Erythroblast (primary cell): ENCODE data around the gene DSCAM.

Experiments
- GATA1 ChIP-seq: IDR thresholded peaks from 2 replicates; pipeline ENCODE4 v1.6.1; 2011; ENCODE audit warnings: low read depth, mild to moderate bottlenecking, control low read depth, low read length, moderate library complexity
- POLR2A ChIP-seq: IDR thresholded peaks from 2 replicates; pipeline ENCODE4 v1.6.1; 2011; ENCODE audit warnings: mild to moderate bottlenecking, low read length

- TF ChIP-seq POLR2A, result no peak
- TF ChIP-seq GATA1, result no peak
Measured at GRCh38 chr21:40587736-40588346, 259.1 kb downstream of the DSCAM start.
